Activated CD4-positive, CD25-positive, alpha-beta regulatory T cell treated with anti-CD3 and anti-CD28 coated beads, Interleukin-2, amount 50 U/mL, for 16 hours (primary cell): ENCODE data around the gene NUBP2.

Experiments used
- DNase-seq: peaks from one replicate; pipeline ENCODE4 v3.0.0-alpha.2; 2020; ENCODE audit warnings: low read depth, low spot score

The NUBP2 gene

DNA sequence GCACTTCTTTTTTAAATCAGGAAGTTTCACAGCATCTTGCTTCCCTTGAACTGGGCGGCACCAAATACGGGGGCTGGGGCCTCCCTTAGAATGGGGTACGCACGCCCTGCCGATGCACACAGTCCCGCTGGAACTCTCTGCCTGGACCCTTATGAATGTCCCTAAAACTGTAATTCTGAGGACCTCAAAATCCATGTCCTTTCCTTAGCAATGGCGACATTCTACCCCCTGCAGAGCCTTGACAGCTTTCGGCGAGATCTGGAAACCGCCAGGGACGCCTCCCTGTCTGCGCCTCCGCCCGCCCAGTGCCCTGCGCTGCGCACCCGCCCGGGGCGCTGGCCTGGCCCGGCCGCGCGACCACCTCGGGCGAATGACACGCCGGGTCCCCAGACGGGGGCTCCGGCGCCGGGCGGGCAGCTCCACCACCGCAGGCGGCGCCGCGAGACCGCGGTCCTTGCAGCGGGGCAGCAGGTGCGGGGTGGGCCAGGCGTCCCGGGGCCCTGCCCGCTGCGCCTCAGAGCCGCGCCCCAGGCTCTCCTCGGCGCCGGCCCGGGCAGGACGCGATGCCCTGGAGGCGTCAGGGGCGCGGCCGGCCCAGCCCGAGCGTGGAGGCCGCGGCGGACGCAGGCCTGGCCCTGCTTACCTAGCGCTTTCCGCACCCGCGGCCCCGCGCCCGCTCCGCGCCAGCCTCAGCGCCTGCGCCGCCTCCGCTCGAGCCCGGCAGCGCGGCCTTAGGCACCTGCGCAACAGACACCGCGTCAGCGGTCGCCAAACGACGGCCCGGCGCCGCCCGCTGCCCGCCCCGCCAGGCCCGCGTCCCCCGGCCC is 43.3 kb downstream of the NUBP2 start:
- DNase-seq: peak; percentile 36

DNA sequence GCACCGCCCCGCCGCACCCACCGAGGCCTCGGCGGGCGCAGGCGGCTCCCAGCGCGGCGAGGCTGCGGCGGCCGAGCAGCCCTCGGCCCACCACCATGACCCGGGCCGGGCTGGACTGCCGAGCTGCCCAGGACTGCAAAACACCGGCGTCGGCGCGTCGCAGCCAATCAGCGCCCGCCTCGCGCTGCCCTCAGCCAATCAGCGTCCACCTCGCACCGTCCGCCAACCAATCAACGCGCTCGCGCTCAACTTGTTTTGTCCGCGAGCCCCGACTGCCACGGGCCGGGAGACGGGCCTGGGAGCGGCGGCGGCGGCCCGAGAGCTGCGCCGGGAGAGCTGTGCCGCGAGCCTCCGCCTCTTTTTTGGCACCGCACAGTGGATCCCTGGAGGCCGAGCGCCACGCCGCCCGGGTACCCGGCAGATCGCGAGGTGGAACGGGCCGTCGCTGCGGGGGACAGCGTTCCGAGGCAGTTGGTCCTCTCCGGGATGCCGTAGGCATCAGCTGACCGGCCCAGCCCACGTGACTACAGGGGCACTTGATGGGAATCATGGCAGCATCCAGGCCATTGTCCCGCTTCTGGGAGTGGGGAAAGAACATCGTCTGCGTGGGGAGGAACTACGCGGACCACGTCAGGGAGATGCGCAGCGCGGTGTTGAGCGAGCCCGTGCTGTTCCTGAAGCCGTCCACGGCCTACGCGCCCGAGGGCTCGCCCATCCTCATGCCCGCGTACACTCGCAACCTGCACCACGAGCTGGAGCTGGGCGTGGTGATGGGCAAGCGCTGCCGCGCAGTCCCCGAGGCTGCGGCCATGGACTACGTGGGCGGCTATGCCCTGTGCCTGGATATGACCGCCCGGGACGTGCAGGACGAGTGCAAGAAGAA is 44.2 kb downstream of the NUBP2 start, which contains the start of the genes FAHD1 and HAGH:
Gene FAHD1 (plus strand): TSS at position 516 of the 883 bp plus-strand sequence. CDS start 33 bp downstream, at position 549.
Gene HAGH (minus strand): TSS at position 135 of the 883 bp plus-strand sequence. CDS start 38 bp downstream, at position 97.
- DNase-seq: peak; percentile 79

DNA sequence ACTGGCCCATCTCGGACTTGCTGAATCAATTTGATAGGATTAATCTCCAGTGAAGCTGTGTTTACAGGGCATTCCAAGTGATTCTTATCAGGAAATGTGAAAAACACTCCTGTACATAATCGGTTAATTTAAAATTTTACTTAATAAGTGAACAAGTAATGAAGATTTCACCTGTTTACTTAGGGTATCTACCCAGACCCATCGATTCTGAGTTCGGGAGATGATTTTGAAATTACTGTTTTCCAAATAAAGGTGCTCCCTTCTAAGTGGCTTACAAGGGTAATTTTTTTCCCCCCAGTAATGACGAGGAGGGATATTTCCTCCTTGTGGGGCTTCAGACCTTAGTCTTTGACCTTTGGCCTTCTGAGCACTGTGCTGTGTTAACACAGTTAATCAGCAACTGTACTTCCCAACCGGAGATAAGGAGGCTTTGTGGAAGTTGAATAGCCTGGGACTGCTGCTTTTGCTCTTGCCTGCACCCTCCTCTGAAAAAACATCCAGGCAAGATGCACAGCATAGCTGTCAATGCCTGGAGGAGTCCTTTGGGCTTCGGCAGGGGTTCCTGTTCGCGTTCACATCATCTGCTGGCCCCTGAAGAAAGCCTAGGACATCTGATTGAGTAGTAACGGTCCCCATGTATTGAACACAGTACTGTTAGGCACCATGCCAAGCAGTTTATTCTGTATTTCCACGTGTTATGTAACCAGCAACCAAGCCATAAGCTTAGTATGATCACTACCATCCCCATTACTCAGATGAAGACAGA is 46.1 kb downstream of the NUBP2 start:
- no peak for DNase-seq

DNA sequence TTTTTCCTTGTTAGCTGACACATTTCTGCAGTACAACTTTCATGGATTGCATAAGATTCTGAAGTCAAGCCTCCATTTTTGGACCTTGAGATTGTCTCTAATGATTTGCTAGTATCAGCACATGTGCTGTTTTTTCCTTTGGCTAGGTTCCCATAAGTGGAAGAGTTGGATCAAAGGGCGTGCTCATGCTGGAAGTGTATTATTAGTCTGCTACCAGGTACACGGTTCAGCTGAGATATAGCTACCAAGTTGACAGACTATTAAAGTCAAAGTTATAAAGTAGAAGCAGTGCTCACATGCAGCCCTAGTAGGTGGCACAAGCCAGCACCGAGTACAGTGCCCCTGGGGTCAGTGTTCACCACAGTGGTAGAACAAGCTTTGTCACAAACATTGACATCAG is 47.5 kb downstream of the NUBP2 start:
- no peak for DNase-seq

DNA sequence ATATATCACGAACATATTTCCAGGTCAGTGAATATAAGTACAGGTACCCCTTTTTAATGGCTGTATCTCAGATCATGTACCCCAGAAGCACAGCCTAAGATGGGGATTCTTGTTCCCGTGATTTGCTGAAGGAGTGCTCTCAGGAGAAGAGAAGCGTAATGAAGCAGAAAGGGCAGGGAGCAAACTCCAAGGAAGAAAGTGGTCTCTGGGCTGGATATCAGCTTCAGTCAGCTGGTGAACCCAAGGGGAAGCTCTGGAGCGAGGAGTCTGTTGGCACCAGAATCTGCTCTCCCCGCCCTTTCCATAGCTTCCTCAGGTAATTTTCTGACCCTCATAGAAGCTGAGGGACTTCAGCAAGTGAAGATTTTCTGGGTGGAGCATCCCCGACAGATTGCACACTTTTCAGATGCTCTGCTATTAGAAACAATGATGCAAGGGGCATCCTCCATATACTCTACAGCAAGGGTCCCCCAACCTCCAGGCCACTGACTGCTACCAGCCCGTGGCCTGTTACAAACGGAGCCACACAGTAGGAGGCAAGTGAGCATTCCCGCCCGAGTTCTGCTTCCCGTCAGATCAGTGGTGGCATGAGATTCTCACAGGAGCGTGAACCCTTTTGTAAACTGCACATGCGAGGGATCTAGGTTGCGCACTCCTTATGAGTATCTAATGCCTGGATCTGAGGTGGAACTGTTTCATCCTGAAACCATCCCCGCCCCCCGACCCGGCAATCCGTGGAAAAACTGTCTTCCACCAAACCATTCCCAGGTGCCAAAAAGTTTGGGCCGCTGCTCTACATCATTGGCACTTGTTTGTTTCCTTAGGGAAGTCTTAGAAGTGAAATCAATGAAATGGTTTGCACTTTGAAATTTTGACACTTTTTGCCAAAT is 48.7 kb downstream of the NUBP2 start:
- no peak for DNase-seq

DNA sequence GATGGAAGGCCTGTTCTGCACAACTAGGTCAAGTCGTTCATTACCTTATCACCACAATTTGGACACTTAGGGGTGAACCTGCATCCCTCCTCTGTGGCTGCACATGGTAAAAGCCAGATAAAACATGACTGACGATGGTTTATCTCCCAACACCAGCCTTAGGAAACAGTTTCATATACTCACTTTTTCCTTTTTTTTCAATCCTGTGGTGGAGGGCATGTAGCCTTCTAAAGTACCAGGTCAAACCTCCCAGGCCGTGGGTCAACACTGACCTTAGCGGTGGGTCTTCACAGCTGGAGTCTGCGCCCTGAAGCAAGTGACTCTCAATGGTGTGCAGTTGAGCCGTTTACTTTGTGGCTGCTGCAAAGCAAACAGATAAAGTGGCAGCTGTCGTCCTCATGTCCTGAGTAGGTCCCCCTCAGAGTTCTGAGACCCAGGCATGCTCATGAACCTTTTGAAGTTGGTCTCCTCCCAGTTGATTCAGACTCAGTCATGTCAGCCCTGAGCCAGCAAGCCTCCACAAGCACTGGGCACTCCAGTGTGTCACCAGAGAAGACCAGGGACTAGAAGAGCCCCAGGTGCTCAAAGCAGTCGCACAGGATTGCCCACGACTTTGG is 50.2 kb downstream of the NUBP2 start:
- DNase-seq: no peak

DNA sequence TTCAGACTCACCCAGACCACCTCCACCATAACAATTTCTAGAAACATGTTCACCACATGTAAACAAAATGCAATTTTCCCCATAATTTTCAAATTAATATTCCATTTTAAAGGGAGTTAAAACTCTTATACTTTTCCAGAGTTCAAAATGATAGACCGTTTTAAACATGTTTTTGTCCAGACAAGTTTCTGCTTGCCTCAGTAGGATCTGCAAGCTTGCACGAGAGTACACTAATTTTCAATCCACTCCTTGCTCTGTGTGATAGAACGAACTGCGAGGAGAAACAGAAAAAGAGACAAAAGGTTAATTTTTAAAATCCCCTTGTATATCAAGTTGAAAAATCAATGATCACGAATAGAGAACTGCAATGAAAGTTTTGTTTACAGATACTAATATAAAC is 51.3 kb downstream of the NUBP2 start:
- DNase-seq: no peak
